K562 (cell line): ENCODE data around the gene SLAMF8. TPM values are rescaled to one million over a fixed set of nuclear protein-coding genes. Genes with fewer than 3 reads are reported as not detected.

ENCODE experiments used
- ATAC-seq: fragments of 200-7000 bp; cut with Tn5 transposase; 3 replicates; pipeline ENCODE4 v1.9.1; 2020; ENCODE audit warnings: moderate library complexity
- BruUV-seq: library from RNA; stranded (reverse); fragments of 400-500 nt; replicated peaks from 2 replicates; lab custom pipeline; 2021; lab: Mats Ljungman, UMichigan
- CTCF ChIA-PET: fragments of 300-600 bp; formaldehyde crosslinking; extraction: SDS; loops from one replicate; lab custom pipeline; 2021; ENCODE audit warnings: low intra/inter-chr PET ratio; lab: Yijun Ruan, JAX
- POLR2A ChIA-PET: fragments of 300-600, 350-650 bp; sonication (Branson Sonifier 250); formaldehyde crosslinking; extraction: SDS; loops from one replicate; lab custom pipeline; 2021; ENCODE audit warnings: antibody characterized with exemption, inconsistent platforms; lab: Yijun Ruan, JAX
- DNase-seq, 4 experiments: peaks; one replicate each; pipeline versions ENCODE4 v3.0.0 to v3.0.0-alpha.2; 2011 to 2018; ENCODE audit warnings: low spot score in 3 of 4, mixed read lengths in 3 of 4; ENCODE audit errors: extremely low read depth in 1 of 4
- FAIRE-seq: peaks from 2 replicates; lab custom pipeline; 2011; peaks lifted over from hg19 to GRCh38; lab: Jason Lieb, UNC
- H2AFZ ChIP-seq: 2 replicates; pipeline ENCODE4 v1.6.0; 2011; ENCODE audit warnings: low read depth, low read length, control low read depth, inconsistent platforms
- H3K27ac ChIP-seq: fragments of 200-600 bp; 3 replicates; pipeline ENCODE4 v1.8.0; 2011; ENCODE audit warnings: low read depth, mild to moderate bottlenecking, control low read depth, inconsistent platforms, low read length, moderate library complexity, mixed read lengths; ENCODE audit errors: extremely low read depth
- H3K27me3 ChIP-seq, 2 experiments: fragments of 300-600 bp in 1 of 2; 2 replicates in 1 of 2; 3 replicates in 1 of 2; pipeline versions ENCODE4 v1.6.0 to v1.8.0; 2011; ENCODE audit warnings: inconsistent platforms in 2 of 2, low read length in 2 of 2, mild to moderate bottlenecking in 1 of 2, mixed read lengths in 1 of 2, moderate library complexity in 1 of 2; ENCODE audit not compliant: control insufficient read depth in 2 of 2, insufficient read depth in 2 of 2
- H3K36me3 ChIP-seq: fragments of 300-600 bp; 3 replicates; pipeline ENCODE4 v1.8.0; 2011; ENCODE audit warnings: mild to moderate bottlenecking, low read length, inconsistent platforms; ENCODE audit not compliant: control insufficient read depth, insufficient read depth
- H3K4me1 ChIP-seq, 2 experiments: fragments of 200-600 bp in 1 of 2; replicated peaks in 1 of 2; 2 replicates in 1 of 2; 3 replicates in 1 of 2; pipeline versions ENCODE4 v1.5.1 to v1.8.0; 2011; ENCODE audit warnings: inconsistent platforms in 2 of 2, low read length in 2 of 2, mild to moderate bottlenecking in 1 of 2, mixed read lengths in 1 of 2, moderate library complexity in 1 of 2; ENCODE audit not compliant: control insufficient read depth in 2 of 2, insufficient read depth in 2 of 2
- H3K4me2 ChIP-seq: 2 replicates; pipeline ENCODE4 v1.6.1; 2011; ENCODE audit warnings: low read length, control low read depth, inconsistent platforms, mixed read lengths; ENCODE audit not compliant: insufficient read depth
- H3K4me3 ChIP-seq: fragments of 200-600 bp; sonication (generic), shearing (Covaris generic); 2 replicates; pipeline ENCODE4 v1.5.1; 2016; ENCODE audit warnings: control low read depth, inconsistent platforms
- H3K79me2 ChIP-seq: fragments of 200-600 bp; 3 replicates; pipeline ENCODE4 v1.8.0; 2011; ENCODE audit warnings: low read length, inconsistent platforms; ENCODE audit not compliant: control insufficient read depth, insufficient read depth
- H3K9ac ChIP-seq, 2 experiments: 2 replicates each; pipeline versions ENCODE4 v1.6.0 to v1.6.1; 2011; ENCODE audit warnings: low read depth in 2 of 2, low read length in 2 of 2, control low read depth in 1 of 2, inconsistent platforms in 1 of 2, mild to moderate bottlenecking in 1 of 2, mixed read lengths in 1 of 2; ENCODE audit not compliant: insufficient read depth in 1 of 2
- H3K9me1 ChIP-seq: one replicate; pipeline ENCODE4 v1.6.0; 2011; ENCODE audit warnings: inconsistent platforms, mild to moderate bottlenecking, low read length, moderate library complexity; ENCODE audit not compliant: control insufficient read depth, insufficient read depth
- H3K9me3 ChIP-seq: replicated peaks from 2 replicates; pipeline ENCODE4 v1.5.1; 2011; ENCODE audit warnings: low read depth, low read length, inconsistent platforms; ENCODE audit not compliant: control insufficient read depth, insufficient read depth
- H4K20me1 ChIP-seq: replicated peaks from 2 replicates; pipeline ENCODE4 v1.6.1; 2011; ENCODE audit warnings: low read length, inconsistent platforms, mixed read lengths; ENCODE audit not compliant: control insufficient read depth, insufficient read depth
- ELF2 ChIP-seq: fragments of 250-450 bp; sonication (Bioruptor Pico); IDR thresholded peaks from 2 replicates; pipeline ENCODE4 v1.5.0; 2021; ENCODE audit warnings: mild to moderate bottlenecking
- HNRNPLL ChIP-seq: fragments of 200-400 bp; formaldehyde crosslinking; IDR thresholded peaks from 2 replicates; pipeline ENCODE4 v1.6.1; 2017; ENCODE audit warnings: low read length, low read depth, mild to moderate bottlenecking; ENCODE audit not compliant: poor library complexity, severe bottlenecking
- MED1 ChIP-seq: sonication (generic); formaldehyde crosslinking; IDR thresholded peaks from 2 replicates; pipeline ENCODE4 v1.8.1; 2023; ENCODE audit warnings: missing genetic modification reagents, borderline replicate concordance
- NONO ChIP-seq, 2 experiments: fragments of 200-400 bp in 1 of 2; fragments of 450-650 bp in 1 of 2; formaldehyde crosslinking in 1 of 2; IDR thresholded peaks; 2 replicates each; pipeline ENCODE4 v1.6.1; 2017; ENCODE audit warnings: low read depth in 2 of 2, mild to moderate bottlenecking in 2 of 2, moderate library complexity in 2 of 2, low read length in 1 of 2
- NUFIP1 ChIP-seq: fragments of 450-650 bp; IDR thresholded peaks from 2 replicates; pipeline ENCODE4 v1.6.1; 2018; ENCODE audit not compliant: partially characterized antibody
- OTX1 ChIP-seq: fragments of 450-650 bp; formaldehyde crosslinking; IDR thresholded peaks from 2 replicates; pipeline ENCODE4 v1.4.0; 2022; ENCODE audit warnings: mild to moderate bottlenecking
- POLR2H ChIP-seq: IDR thresholded peaks from 2 replicates; pipeline ENCODE4 v1.6.1; 2016; ENCODE audit warnings: missing genetic modification characterization, low read depth, mild to moderate bottlenecking, control low read depth, missing compliant biosample characterization, moderate library complexity
- POU5F1 ChIP-seq: fragments of 150-350 bp; IDR thresholded peaks from 2 replicates; pipeline ENCODE4 v1.6.1; 2014; ENCODE audit warnings: borderline replicate concordance, low read length, low read depth, mild to moderate bottlenecking; ENCODE audit not compliant: partially characterized antibody
- TFAM ChIP-seq: fragments of 250-450 bp; sonication (Bioruptor Pico); conservative IDR thresholded peaks from 2 replicates; pipeline ENCODE4 v1.5.0; 2021; ENCODE audit warnings: mild to moderate bottlenecking, moderate library complexity
- ZC3H8 ChIP-seq: fragments of 450-650 bp; IDR thresholded peaks from 2 replicates; pipeline ENCODE4 v1.6.1; 2017
- ZNF124 ChIP-seq: sonication (generic); formaldehyde crosslinking; IDR thresholded peaks from 2 replicates; pipeline ENCODE4 v1.8.1; 2022; ENCODE audit warnings: missing genetic modification reagents
- ZNF707 ChIP-seq: fragments of 250-450 bp; sonication (Bioruptor Pico); conservative IDR thresholded peaks from 2 replicates; pipeline ENCODE4 v1.8.0; 2022; ENCODE audit warnings: inconsistent platforms, mild to moderate bottlenecking, moderate library complexity
- WGBS: fragments of 100-300 bp; shearing (Covaris generic); methylation state at CpG from one replicate; pipeline ENCODE4 v1.1.6; 2016; ENCODE audit warnings: low coverage, mixed read lengths; ENCODE audit not compliant: insufficient coverage; ENCODE audit errors: missing lambda C conversion rate; 5-methylcytosine and 5-hydroxymethylcytosine counted together
- in situ Hi-C: fragments of 300-500 bp; cut with MboI; formaldehyde crosslinking; loops from 4 replicates; pipeline ENCODE4 v1.15.0; 2018; ENCODE audit warnings: inconsistent platforms, mixed read lengths
- intact Hi-C: fragments of 100-400 bp; cut with micrococcal nuclease; formaldehyde crosslinking; loops from 2 replicates; pipeline ENCODE4 v1.14.2; 2022
- polyA plus RNA-seq, 8 experiments: library from polyadenylated mRNA; depleted of rRNA in 4 of 8; stranded (reverse) in 5 of 8; unstranded in 3 of 8; fragments of >200 nt; fragmentation: Nextera tagmentation in 2 of 8; fragmentation: Illumina TruSeq in 1 of 8; extraction: Ambion mirVana in 2 of 8; extraction: Trizol in 1 of 8; gene quantifications; 2 replicates each; pipeline versions ENCODE4 v1.2.1 to v1.2.3, GENCODE V29; 2011 to 2014; ENCODE audit warnings: inconsistent platforms in 1 of 8, missing spikeins in 1 of 8
- total RNA-seq, 7 experiments: library from RNA; depleted of rRNA in 6 of 7; stranded (reverse); fragments of >200 nt in 6 of 7; fragmentation: Illumina TruSeq in 2 of 7; extraction: Trizol in 2 of 7; gene quantifications; 2 replicates each; pipeline versions ENCODE4 v1.2.1 to v1.2.3, GENCODE V29; 2011 to 2021; ENCODE audit warnings: low replicate concordance in 1 of 7
- TF ChIP-seq, protein P1 (sequence below), 2 experiments: fragments of 450-650 bp in 1 of 2; IDR thresholded peaks; 2 replicates each; pipeline ENCODE4 v1.6.1; 2011 to 2017; ENCODE audit warnings: low read depth in 2 of 2, antibody characterized with exemption in 1 of 2, borderline replicate concordance in 1 of 2, low read length in 1 of 2, mild to moderate bottlenecking in 1 of 2, mixed read lengths in 1 of 2; ENCODE audit not compliant: control insufficient read depth in 1 of 2
- TF ChIP-seq, protein P2 (sequence below): fragments of 150-350 bp; conservative IDR thresholded peaks from 2 replicates; pipeline ENCODE4 v1.6.1; 2014; ENCODE audit warnings: low read length
- TF ChIP-seq, protein P3 (sequence below): fragments of 450-650 bp; IDR thresholded peaks from 2 replicates; pipeline ENCODE4 v1.6.1; 2016; ENCODE audit warnings: missing biosample characterization, missing genetic modification characterization

Gene SLAMF8
- total and polyA plus RNA-seq, 9 of the 15 experiments (the other 6 are each of a cell fraction or from before 2014, with no cell fraction given), result not detected

DNA sequence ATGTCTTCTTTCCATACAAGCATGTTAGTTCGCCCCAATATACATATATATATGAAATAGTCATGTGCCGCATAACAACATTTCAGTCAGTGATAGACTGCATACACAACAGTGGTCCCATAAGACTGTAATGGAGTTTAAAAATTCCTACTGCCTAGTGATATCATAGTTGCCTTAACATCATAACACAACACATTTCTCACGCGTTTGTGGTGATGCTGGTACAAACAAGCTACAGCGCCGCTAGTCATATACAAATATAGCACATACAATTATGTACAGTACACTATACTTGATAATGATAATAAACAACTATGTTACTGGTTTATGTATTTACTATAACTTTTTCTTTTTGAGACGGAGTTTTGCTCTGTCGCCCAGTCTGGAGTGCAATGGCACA, 10.7 kb upstream of the SLAMF8 start:
- Histone ChIP-seq H3K9me1 (no peaks in the 10 kb centered on the region), H2AFZ (no peak overlapping the region), H3K4me3 (no peak overlapping the region), H3K9me3 (no peaks in the 10 kb centered on the region), H3K27me3 (peaks cover 0 to 7% of the 10 kb centered on the region in 2 experiments; a peak in 3 of 5 replicates), H3K36me3 (no peaks in the 10 kb centered on the region), H3K9ac (no peak overlapping the region), H3K4me2 (no peak overlapping the region), H3K79me2 (no peaks in the 10 kb centered on the region), H3K4me1 (peaks cover 0 to 9% of the 10 kb centered on the region in 2 experiments; a peak in 2 of 5 replicates), H3K27ac (no peak overlapping the region), H4K20me1 (no peaks in the 10 kb centered on the region)
- intact Hi-C loops, result loop anchor here (5.0 kb wide), 1 partner anchor 34 kb away; the partner anchor contains the start of gene DUSP23
- in situ Hi-C loops, result no loop called here
- BruUV-seq, result no TSS peak
- FAIRE-seq (no peak), DNase-seq (no peak), ATAC-seq (no peak)
- 46% methylated on average over 8 of the region's 8 CpGs for WGBS
- ChIA-PET POLR2A (interaction anchor here (0.6 kb wide), 2 partner anchors 26 to 63 kb away, joined by 3 to 5 read pairs; no protein-coding TSS in a partner anchor), CTCF (no interaction called here)
- TF ChIP-seq ZNF124 (CRISPR knock-in tag), result no peak
- TF ChIP-seq, protein P1, sequence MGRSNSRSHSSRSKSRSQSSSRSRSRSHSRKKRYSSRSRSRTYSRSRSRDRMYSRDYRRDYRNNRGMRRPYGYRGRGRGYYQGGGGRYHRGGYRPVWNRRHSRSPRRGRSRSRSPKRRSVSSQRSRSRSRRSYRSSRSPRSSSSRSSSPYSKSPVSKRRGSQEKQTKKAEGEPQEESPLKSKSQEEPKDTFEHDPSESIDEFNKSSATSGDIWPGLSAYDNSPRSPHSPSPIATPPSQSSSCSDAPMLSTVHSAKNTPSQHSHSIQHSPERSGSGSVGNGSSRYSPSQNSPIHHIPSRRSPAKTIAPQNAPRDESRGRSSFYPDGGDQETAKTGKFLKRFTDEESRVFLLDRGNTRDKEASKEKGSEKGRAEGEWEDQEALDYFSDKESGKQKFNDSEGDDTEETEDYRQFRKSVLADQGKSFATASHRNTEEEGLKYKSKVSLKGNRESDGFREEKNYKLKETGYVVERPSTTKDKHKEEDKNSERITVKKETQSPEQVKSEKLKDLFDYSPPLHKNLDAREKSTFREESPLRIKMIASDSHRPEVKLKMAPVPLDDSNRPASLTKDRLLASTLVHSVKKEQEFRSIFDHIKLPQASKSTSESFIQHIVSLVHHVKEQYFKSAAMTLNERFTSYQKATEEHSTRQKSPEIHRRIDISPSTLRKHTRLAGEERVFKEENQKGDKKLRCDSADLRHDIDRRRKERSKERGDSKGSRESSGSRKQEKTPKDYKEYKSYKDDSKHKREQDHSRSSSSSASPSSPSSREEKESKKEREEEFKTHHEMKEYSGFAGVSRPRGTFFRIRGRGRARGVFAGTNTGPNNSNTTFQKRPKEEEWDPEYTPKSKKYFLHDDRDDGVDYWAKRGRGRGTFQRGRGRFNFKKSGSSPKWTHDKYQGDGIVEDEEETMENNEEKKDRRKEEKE (IDR thresholded peaks at IDR 0.05; ENCODE audit: borderline replicate concordance in 1 of 2, control insufficient read depth in 1 of 2, low read depth in 2 of 2, low read length in 1 of 2), result no peak
- TF ChIP-seq ZC3H8, result no peak
- no peak for TF ChIP-seq NUFIP1
- TF ChIP-seq HNRNPLL, result no peak
- TF ChIP-seq OTX1 (CRISPR knock-in tag), result no peak
- no peak for TF ChIP-seq POLR2H
- no peak for TF ChIP-seq POU5F1
- no peak for TF ChIP-seq ZNF707 (CRISPR knock-in tag)
- no peak for TF ChIP-seq TFAM (CRISPR knock-in tag)
- TF ChIP-seq, protein P2, sequence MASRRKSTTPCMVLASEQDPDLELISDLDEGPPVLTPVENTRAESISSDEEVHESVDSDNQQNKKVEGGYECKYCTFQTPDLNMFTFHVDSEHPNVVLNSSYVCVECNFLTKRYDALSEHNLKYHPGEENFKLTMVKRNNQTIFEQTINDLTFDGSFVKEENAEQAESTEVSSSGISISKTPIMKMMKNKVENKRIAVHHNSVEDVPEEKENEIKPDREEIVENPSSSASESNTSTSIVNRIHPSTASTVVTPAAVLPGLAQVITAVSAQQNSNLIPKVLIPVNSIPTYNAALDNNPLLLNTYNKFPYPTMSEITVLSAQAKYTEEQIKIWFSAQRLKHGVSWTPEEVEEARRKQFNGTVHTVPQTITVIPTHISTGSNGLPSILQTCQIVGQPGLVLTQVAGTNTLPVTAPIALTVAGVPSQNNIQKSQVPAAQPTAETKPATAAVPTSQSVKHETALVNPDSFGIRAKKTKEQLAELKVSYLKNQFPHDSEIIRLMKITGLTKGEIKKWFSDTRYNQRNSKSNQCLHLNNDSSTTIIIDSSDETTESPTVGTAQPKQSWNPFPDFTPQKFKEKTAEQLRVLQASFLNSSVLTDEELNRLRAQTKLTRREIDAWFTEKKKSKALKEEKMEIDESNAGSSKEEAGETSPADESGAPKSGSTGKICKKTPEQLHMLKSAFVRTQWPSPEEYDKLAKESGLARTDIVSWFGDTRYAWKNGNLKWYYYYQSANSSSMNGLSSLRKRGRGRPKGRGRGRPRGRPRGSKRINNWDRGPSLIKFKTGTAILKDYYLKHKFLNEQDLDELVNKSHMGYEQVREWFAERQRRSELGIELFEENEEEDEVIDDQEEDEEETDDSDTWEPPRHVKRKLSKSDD, result no peak
- no peak for TF ChIP-seq MED1 (CRISPR knock-in tag)
- TF ChIP-seq, protein P3, sequence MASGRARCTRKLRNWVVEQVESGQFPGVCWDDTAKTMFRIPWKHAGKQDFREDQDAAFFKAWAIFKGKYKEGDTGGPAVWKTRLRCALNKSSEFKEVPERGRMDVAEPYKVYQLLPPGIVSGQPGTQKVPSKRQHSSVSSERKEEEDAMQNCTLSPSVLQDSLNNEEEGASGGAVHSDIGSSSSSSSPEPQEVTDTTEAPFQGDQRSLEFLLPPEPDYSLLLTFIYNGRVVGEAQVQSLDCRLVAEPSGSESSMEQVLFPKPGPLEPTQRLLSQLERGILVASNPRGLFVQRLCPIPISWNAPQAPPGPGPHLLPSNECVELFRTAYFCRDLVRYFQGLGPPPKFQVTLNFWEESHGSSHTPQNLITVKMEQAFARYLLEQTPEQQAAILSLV (tag), result no peak
- no peak for TF ChIP-seq NONO (IDR thresholded peaks at IDR 0.05; ENCODE audit: low read depth in 2 of 2, low read length in 1 of 2)
- TF ChIP-seq ELF2 (CRISPR knock-in tag), result no peak
